Suprapubic skin (tissue), 4 donors: Measurements from ENCODE around the gene LETM1. TPM values are rescaled to one million over a fixed set of nuclear protein-coding genes. Genes with fewer than 3 reads are reported as not detected.

Experiments
- DNase-seq, 2 donors: peaks; one replicate each; pipeline ENCODE4 v3.0.0-alpha.2; 2019; ENCODE audit warnings: low spot score in 2 of 2
- H3K27ac ChIP-seq: fragments of 200-600 bp; sonication (generic); one replicate; pipeline ENCODE4 v1.5.1; 2019
- H3K27me3 ChIP-seq: fragments of 200-600 bp; sonication (generic); one replicate; pipeline ENCODE4 v1.5.1; 2019
- H3K36me3 ChIP-seq: fragments of 200-600 bp; sonication (generic); one replicate; pipeline ENCODE4 v1.5.1; 2019
- H3K4me1 ChIP-seq: fragments of 200-600 bp; sonication (generic); one replicate; pipeline ENCODE4 v1.5.1; 2019
- H3K4me3 ChIP-seq: fragments of 200-600 bp; sonication (generic); one replicate; pipeline ENCODE4 v1.5.1; 2019; ENCODE audit warnings: mild to moderate bottlenecking
- H3K9me3 ChIP-seq: fragments of 200-600 bp; sonication (generic); one replicate; pipeline ENCODE4 v1.5.1; 2019
- CTCF ChIP-seq, 2 donors: fragments of 200-600 bp in 1 of 2; fragments of 450-650 bp in 1 of 2; sonication (generic) in 1 of 2; IDR thresholded peaks; one replicate each; pipeline ENCODE4 v1.5.1; 2016 to 2019; ENCODE audit warnings: antibody characterized with exemption in 2 of 2, mild to moderate bottlenecking in 1 of 2, moderate library complexity in 1 of 2
- EP300 ChIP-seq: sonication (generic); formaldehyde crosslinking; IDR thresholded peaks from one replicate; pipeline ENCODE4 v1.6.1; 2017; ENCODE audit warnings: antibody characterized with exemption
- POLR2A ChIP-seq, 2 donors: fragments of 450-650 bp; IDR thresholded peaks; one replicate each; pipeline ENCODE4 v1.6.1; 2017; ENCODE audit warnings: antibody characterized with exemption in 2 of 2, mild to moderate bottlenecking in 2 of 2, moderate library complexity in 2 of 2
- POLR2AphosphoS5 ChIP-seq, 3 donors: sonication (generic); formaldehyde crosslinking; IDR thresholded peaks; one replicate each; pipeline ENCODE4 v1.6.1; 2017; ENCODE audit warnings: antibody characterized with exemption in 3 of 3
- WGBS: methylation state at CpG from one replicate; pipeline ENCODE4 v1.1.5; 2018; 5-methylcytosine and 5-hydroxymethylcytosine counted together
- total RNA-seq, 4 donors: library from RNA; depleted of rRNA; stranded (reverse); fragments of >200 nt; gene quantifications; one replicate each; pipeline ENCODE4 v1.1.0, GENCODE V29; 2016

LETM1 gene
- total RNA-seq, 4 donors from 2014 or later, result 64.0 to 73.5 (median 65.2) TPM

- 47% methylated on average over 12 of the region's 14 CpGs for WGBS
- Histone ChIP-seq H3K36me3 (no peaks in the 10 kb centered on the region), H3K9me3 (no peaks in the 10 kb centered on the region), H3K4me1 (peaks cover 70% of the 10 kb centered on the region), H3K27ac (no peak overlapping the region), H3K4me3 (peak overlapping the region; percentile 70), H3K27me3 (peaks cover 46% of the 10 kb centered on the region)
- TF ChIP-seq POLR2A (IDR thresholded peaks at IDR 0.05), result no peak
- no peak for DNase-seq
Measured at GRCh38 chr4:1796486-1797204, 59.3 kb downstream of the LETM1 start.

- no peaks in the 10 kb centered on the region for H3K36me3 ChIP-seq
- peaks cover 61% of the 10 kb centered on the region for H3K4me1 ChIP-seq
- 24% methylated on average over 7 of the region's 32 CpGs for WGBS
- H3K27ac ChIP-seq, result no peak overlapping the region
- peak overlapping the region; percentile 70 for H3K4me3 ChIP-seq
- H3K9me3 ChIP-seq, result no peaks in the 10 kb centered on the region
- no peak for TF ChIP-seq POLR2AphosphoS5 (IDR thresholded peaks at IDR 0.05)
- TF ChIP-seq POLR2A (IDR thresholded peaks at IDR 0.05), result no peak
- TF ChIP-seq CTCF (IDR thresholded peaks at IDR 0.05), result no peak
- TF ChIP-seq EP300, result no peak
- DNase-seq, result no peak
- H3K27me3 ChIP-seq, result peaks cover 46% of the 10 kb centered on the region
Measured at GRCh38 chr4:1795299-1796195, 60.4 kb downstream of the LETM1 start.

- no peak for TF ChIP-seq EP300
- TF ChIP-seq POLR2AphosphoS5 (IDR thresholded peaks at IDR 0.05), result no peak
- TF ChIP-seq POLR2A (IDR thresholded peaks at IDR 0.05), result no peak
- no peak for TF ChIP-seq CTCF (IDR thresholded peaks at IDR 0.05)
- DNase-seq, result no peak
- peaks cover 46% of the 10 kb centered on the region for H3K27me3 ChIP-seq
- H3K9me3 ChIP-seq, result no peaks in the 10 kb centered on the region
- H3K36me3 ChIP-seq, result no peaks in the 10 kb centered on the region
- H3K4me3 ChIP-seq, result peak overlapping the region; percentile 70
- 0% methylated on average over 5 of the region's 68 CpGs for WGBS
- peak overlapping the region; percentile 77 for H3K27ac ChIP-seq
- peaks cover 62% of the 10 kb centered on the region for H3K4me1 ChIP-seq
Measured at GRCh38 chr4:1794809-1795298, 61.1 kb downstream of the LETM1 start.

- 0% methylated on average over 16 of the region's 101 CpGs for WGBS
- H3K27me3 ChIP-seq, result peaks cover 46% of the 10 kb centered on the region
- H3K36me3 ChIP-seq, result no peaks in the 10 kb centered on the region
- no peak for DNase-seq
- TF ChIP-seq CTCF (IDR thresholded peaks at IDR 0.05) (no peak), POLR2A (IDR thresholded peaks at IDR 0.05) (no peak), POLR2AphosphoS5 (IDR thresholded peaks at IDR 0.05) (no peak), EP300 (no peak)
- H3K27ac ChIP-seq, result peak overlapping the region; percentile 77
- peaks cover 69% of the 10 kb centered on the region for H3K4me1 ChIP-seq
- H3K9me3 ChIP-seq, result no peaks in the 10 kb centered on the region
- peak overlapping the region; percentile 70 for H3K4me3 ChIP-seq
Measured at GRCh38 chr4:1793940-1794808, 61.8 kb downstream of the LETM1 start.

GRCh38 chr4:1793496-1793840 lies 62.5 kb downstream of the LETM1 start:
- WGBS, result no CpG with 5 or more reads among the region's 44 CpGs
- H3K36me3 ChIP-seq, result no peaks in the 10 kb centered on the region
- H3K4me1 ChIP-seq, result peaks cover 72% of the 10 kb centered on the region
- peak overlapping the region; percentile 77 for H3K27ac ChIP-seq
- H3K27me3 ChIP-seq, result peaks cover 46% of the 10 kb centered on the region
- peak overlapping the region; percentile 70 for H3K4me3 ChIP-seq
- no peaks in the 10 kb centered on the region for H3K9me3 ChIP-seq
- DNase-seq, result no peak
- TF ChIP-seq POLR2AphosphoS5 (IDR thresholded peaks at IDR 0.05) (no peak), CTCF (IDR thresholded peaks at IDR 0.05) (no peak), POLR2A (IDR thresholded peaks at IDR 0.05) (no peak), EP300 (no peak)
